ENCODE measurements around the gene EPRS1. TPM values are rescaled to one million over a fixed set of nuclear protein-coding genes. Genes with fewer than 3 reads are reported as not detected.
"Not testable (repeated sequence)": the region's sequence is repeated elsewhere in the genome, so short reads cannot be mapped to it uniquely, and the experiment has no call there.

Gene EPRS1
- polyA plus RNA-seq, 3 donors, result 108 to 126 (median 124) TPM

GRCh38 chr1:220040028-220040596 lies 6.2 kb downstream of the EPRS1 start:
- no peak for DNase-seq (ENCODE audit: low read depth in 3 of 3, low spot score in 2 of 3)

- DNase-seq (ENCODE audit: low read depth in 3 of 3, low spot score in 2 of 3), result no peak
Observed at GRCh38 chr1:220038640-220039039, 7.7 kb downstream of the EPRS1 start.

DNA sequence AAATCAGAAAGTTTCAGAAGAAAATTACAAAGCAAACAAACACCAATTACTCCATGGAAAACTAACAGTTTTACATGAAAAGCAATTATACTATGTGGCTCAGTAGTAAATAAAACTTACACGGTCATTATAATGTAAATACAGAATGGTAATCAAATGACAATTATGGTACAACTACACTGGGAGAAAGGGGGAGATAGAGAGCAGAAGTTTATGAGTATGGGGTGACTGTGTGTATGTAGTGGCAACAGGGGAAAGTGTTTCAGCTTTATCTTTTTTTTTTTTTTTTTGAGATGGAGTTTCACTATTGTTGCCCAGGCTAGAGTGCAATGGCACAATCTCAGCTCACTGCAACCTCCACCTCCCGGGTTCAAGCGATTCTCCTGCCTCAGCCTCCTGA lies 8.5 kb downstream of the EPRS1 start:
- not testable (repeated sequence) for DNase-seq (ENCODE audit: low read depth in 3 of 3, low spot score in 2 of 3)

DNA sequence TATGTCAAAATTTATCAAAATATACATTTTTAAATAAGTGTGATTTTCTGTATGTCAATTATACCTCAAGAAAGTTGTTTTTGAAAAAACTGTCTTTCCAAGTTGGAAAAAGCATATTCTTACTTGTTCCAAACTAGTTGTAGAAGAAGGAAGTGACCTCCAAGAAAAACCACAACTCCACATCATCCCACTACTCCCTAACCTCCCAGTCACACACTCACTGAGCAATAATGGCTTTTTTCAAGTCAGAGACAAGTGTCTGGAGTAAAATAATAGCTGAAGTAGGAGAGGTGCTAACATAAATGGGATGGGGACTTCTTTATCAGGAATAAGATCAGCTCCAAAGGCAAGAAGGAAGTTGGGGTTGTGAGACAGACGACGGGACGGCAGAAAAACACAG lies 13.4 kb downstream of the EPRS1 start:
- DNase-seq (ENCODE audit: low read depth in 3 of 3, low spot score in 2 of 3), result no peak

DNA sequence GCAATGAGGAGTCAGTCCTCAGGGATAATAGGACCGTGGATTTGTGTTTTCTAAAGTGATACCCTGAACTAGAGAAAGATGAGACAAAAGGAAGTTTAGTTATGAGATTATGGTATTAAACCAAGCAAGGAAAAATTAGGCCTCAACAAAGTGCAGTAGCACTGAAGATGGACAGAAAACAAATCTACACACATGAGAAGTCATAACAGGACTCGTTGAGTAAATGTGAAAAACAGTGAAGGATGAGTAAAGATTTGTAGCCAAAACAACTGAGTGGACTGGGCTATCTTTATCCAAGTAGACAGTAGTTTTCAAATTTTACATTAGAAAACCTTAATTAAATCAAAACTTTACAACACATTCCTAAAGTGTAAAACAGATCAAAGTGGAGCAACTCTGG lies 15.0 kb downstream of the EPRS1 start:
- no peak for DNase-seq (ENCODE audit: low read depth in 3 of 3, low spot score in 2 of 3)

DNA sequence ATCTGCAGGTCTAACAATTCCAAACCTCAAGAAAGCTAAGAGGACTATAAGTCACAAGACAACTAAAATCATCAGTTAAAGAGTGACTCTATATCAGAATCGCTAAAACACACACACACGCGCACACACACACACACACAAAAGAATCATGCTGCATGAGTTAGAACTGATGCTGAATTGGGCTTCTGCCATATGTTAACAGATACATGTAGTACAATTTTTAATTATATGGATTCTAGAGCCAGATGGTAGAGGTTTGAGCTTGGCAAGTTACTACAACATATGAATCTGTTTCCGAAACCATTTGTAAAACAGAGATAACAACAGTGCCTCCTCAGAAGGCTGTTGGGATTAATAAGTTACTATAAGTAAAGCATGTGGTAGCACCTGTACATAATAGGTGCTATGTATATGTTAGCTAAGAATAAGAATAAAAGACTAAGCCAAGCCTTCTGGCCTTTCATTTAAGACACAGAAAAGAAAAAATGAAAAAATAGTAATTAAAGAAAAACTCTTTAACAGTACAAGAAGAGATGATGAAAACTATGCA lies 17.9 kb downstream of the EPRS1 start:
- no peak for DNase-seq (ENCODE audit: low read depth in 3 of 3, low spot score in 2 of 3)

- DNase-seq (ENCODE audit: low read depth in 3 of 3, low spot score in 2 of 3), result no peak
Observed at GRCh38 chr1:220019071-220019470, 27.2 kb downstream of the EPRS1 start.

GRCh38 chr1:220013497-220013896 lies 32.8 kb downstream of the EPRS1 start:
- no peak for DNase-seq (ENCODE audit: low read depth in 3 of 3, low spot score in 2 of 3)

DNA sequence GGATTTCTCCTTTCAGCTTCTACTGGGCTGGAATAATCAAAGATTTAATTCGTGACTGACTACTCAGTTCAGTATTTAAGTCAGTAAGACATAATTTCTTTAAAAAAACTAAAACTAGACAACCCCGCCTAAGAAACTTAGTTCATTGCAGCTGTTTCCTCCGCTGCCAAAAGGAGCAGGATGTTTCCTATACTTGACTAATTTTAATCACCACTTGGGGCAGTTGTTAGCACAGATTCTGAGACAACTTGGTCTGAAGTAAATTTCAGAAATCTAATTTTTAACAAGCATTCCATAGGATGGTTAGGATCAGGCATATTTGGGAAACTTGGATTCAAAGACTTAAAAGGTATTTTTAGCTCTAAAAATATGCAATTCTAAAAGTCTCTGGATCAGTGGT lies 34.0 kb downstream of the EPRS1 start:
- no peak for DNase-seq (ENCODE audit: low read depth in 3 of 3, low spot score in 2 of 3)

- DNase-seq (ENCODE audit: low read depth in 3 of 3, low spot score in 2 of 3), result no peak
Observed at GRCh38 chr1:220011620-220012019, 34.7 kb downstream of the EPRS1 start.

DNA sequence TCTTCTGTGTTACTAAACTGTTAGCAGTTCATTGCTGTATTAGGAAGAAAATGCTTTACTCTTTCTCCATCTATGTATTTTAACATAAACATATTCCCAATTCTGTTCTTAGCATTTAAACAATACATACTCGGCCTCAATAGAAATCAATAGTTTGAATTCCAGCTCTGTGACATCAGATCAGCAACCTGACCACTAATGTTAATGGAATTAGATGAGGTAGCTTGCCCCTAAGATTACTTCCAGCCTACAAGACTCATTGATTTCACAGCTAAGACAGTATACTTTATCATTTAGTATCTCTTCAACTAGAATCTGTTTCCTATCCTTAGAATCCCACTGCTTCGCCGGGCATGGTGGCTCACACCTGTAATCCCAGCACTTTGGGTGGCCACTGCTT lies 38.9 kb downstream of the EPRS1 start:
- DNase-seq (ENCODE audit: low read depth in 3 of 3, low spot score in 2 of 3), result no peak

DNA sequence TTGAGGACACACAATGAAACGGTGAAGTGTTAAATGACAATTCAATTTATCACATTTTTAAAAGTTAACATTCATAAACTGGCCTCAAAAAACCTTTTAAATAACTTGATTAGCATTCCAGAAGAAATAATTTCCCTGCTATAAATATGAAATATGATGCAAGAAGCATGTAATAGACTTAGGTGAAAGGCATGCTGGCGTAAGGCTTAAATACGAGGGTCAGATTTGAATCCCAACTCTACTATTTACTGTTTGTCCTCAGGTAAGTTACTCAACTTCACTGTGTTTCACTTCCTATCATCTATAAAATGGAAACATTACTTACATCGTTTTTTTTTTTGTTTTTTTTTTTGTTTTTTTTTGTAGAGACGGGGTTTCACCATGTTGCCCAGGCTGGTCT lies 40.8 kb downstream of the EPRS1 start:
- DNase-seq (ENCODE audit: low read depth in 3 of 3, low spot score in 2 of 3), result no peak

DNA sequence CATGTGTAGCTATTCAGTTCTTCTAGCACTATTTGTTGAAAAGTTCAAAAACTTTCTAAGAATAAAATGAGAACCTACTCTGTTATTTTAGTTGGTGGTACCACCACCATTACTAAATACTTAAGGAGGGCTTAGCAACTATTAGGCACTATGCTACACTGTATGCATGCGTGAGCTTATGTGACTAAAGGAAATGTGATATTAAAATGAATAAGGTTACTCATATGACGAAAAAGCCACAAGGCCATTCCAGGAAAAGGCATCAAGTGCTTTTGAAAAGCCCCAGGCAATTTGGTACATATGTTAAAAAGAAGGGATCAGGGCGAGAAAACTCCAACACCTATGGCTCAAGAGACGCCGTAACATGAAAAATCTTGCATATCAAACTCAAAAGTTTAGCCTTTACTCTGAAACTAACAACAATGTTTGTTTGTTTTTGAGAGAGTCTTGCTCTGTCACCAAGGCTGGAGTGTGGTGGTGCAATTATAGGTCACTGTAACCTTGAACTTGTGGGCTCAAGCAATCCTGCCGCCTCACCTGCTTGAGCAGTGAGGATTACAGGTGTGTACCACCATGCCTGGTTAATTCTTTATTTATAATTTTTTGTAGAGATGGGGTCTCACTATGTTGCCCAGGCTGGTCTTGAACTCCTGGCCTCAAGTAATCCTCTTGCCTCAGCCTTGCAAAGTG lies 42.5 kb downstream of the EPRS1 start:
- DNase-seq (ENCODE audit: low read depth in 3 of 3, low spot score in 2 of 3), result no peak

DNA sequence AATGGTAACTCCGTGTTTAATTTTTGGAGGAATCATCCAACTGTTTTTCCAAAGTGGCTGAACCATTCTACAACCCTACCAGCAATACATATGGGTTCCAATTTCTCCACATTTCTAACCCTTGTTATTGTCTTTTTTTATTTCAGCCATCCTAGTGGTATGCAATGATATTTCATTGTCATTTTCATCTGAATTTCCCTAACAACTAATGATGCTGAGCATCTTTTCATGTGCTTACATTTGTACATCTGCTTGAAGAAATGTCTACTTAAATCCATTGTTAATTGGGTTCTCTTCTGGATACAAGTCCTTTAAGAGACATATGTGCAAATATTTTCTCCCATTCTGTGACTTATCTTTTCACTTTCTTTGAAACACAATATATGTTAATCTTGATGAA lies 43.3 kb downstream of the EPRS1 start:
- DNase-seq (ENCODE audit: low read depth in 3 of 3, low spot score in 2 of 3), result no peak

GRCh38 chr1:220001095-220001501 lies 45.2 kb downstream of the EPRS1 start:
- no peak for DNase-seq (ENCODE audit: low read depth in 3 of 3, low spot score in 2 of 3)

DNA sequence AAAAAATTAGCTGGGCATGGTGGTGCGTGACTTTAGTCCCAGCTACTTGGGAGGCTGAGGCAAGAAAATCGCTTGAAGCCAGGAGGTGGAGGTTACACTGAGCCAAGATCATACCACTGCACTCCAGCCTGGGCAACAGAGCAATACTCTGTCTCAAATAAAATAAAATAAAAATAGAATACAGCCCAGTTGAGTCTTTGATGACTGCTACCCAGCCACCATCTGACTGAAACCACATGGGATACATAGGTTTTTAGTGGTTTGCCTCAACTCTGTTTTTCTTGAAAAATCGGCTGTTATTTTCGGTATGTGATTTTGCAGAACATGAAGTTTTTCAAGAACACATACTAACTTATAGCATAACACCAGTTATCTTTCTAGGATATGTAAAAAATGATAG lies 46.5 kb downstream of the EPRS1 start:
- no peak for DNase-seq (ENCODE audit: low read depth in 3 of 3, low spot score in 2 of 3)

Other genes with a start within 250 kb of the EPRS1 start
- gene SLC30A10, start 117.9 kb downstream of the EPRS1 start, polyA plus RNA-seq (ENCODE audit: insufficient read length in 3 of 3), result under 1 TPM; 0.07 to 0.08 (median 0.08) TPM
- gene BPNT1, start 43.3 kb upstream of the EPRS1 start, polyA plus RNA-seq (ENCODE audit: insufficient read length in 3 of 3), result 10 to 100 TPM; 59.8 to 64.8 (median 61.1) TPM
- 100 to 1,000 TPM; 100 to 104 (median 103) TPM for gene IARS2, start 47.6 kb upstream of the EPRS1 start, polyA plus RNA-seq (ENCODE audit: insufficient read length in 3 of 3)
- gene RAB3GAP2, start 225.9 kb upstream of the EPRS1 start, polyA plus RNA-seq (ENCODE audit: insufficient read length in 3 of 3), result 10 to 100 TPM; 30.7 to 36.0 (median 31.7) TPM